Measurements from ENCODE around the gene RRBP1. TPM values are rescaled to one million over a fixed set of nuclear protein-coding genes. Genes with fewer than 3 reads are reported as not detected.

Gene RRBP1
- total RNA-seq, 2 donors from 2014 or later: 113 to 134 TPM

- DNase-seq (ENCODE audit: low spot score): no peak
- no peak for ATAC-seq
- H3K27ac Mint-ChIP-seq: peak overlapping the region in 1 of 2 donors; percentile 70
- H3K27me3 Mint-ChIP-seq: no peaks in the 10 kb centered on the region
- H3K36me3 Mint-ChIP-seq: no peaks in the 10 kb centered on the region
- no peaks in the 10 kb centered on the region for H3K9me3 Mint-ChIP-seq
- H3K4me3 Mint-ChIP-seq: no peak overlapping the region
- peaks cover 10 to 11% of the 10 kb centered on the region in 2 donors for H3K4me1 Mint-ChIP-seq (ENCODE audit: low read depth in 2 of 2)
Measured at GRCh38 chr20:17601957-17602356, 80.1 kb downstream of the RRBP1 start.

- Mint-ChIP-seq H3K4me1 (ENCODE audit: low read depth in 2 of 2) (peaks cover 28 to 39% of the 10 kb centered on the region in 2 donors), H3K27me3 (no peaks in the 10 kb centered on the region), H3K36me3 (peaks cover 2% of the 10 kb centered on the region), H3K9me3 (no peaks in the 10 kb centered on the region), H3K4me3 (no peak overlapping the region), H3K27ac (no peak overlapping the region)
- ATAC-seq: no peak
- no peak for DNase-seq (ENCODE audit: low spot score)
Measured at GRCh38 chr20:17598013-17598550, 84.0 kb downstream of the RRBP1 start.

- no peak for ATAC-seq
- DNase-seq (ENCODE audit: low spot score): no peak
- Mint-ChIP-seq H3K9me3 (no peaks in the 10 kb centered on the region), H3K27me3 (no peaks in the 10 kb centered on the region), H3K4me1 (ENCODE audit: low read depth in 2 of 2) (peaks cover 30 to 38% of the 10 kb centered on the region in 2 donors), H3K36me3 (peaks cover 6% of the 10 kb centered on the region), H3K27ac (no peak overlapping the region), H3K4me3 (no peak overlapping the region)
Measured at GRCh38 chr20:17595856-17596255, 86.2 kb downstream of the RRBP1 start.

GRCh38 chr20:17594443-17594842 is 87.6 kb downstream of the RRBP1 start:
- no peak for ATAC-seq
- Mint-ChIP-seq H3K4me3 (no peak overlapping the region), H3K4me1 (ENCODE audit: low read depth in 2 of 2) (peaks cover 33 to 42% of the 10 kb centered on the region in 2 donors), H3K36me3 (peaks cover 6% of the 10 kb centered on the region), H3K27ac (no peak overlapping the region), H3K9me3 (no peaks in the 10 kb centered on the region), H3K27me3 (no peaks in the 10 kb centered on the region)
- no peak for DNase-seq (ENCODE audit: low spot score)

GRCh38 chr20:17593902-17594301 is 88.1 kb downstream of the RRBP1 start:
- peaks cover 33 to 42% of the 10 kb centered on the region in 2 donors for H3K4me1 Mint-ChIP-seq (ENCODE audit: low read depth in 2 of 2)
- no peaks in the 10 kb centered on the region for H3K9me3 Mint-ChIP-seq
- ATAC-seq (no peak), DNase-seq (ENCODE audit: low spot score) (no peak)
- H3K27ac Mint-ChIP-seq: no peak overlapping the region
- no peak overlapping the region for H3K4me3 Mint-ChIP-seq
- peaks cover 6% of the 10 kb centered on the region for H3K36me3 Mint-ChIP-seq
- H3K27me3 Mint-ChIP-seq: no peaks in the 10 kb centered on the region

- no peaks in the 10 kb centered on the region for H3K27me3 Mint-ChIP-seq
- no peak overlapping the region for H3K4me3 Mint-ChIP-seq
- H3K9me3 Mint-ChIP-seq: no peaks in the 10 kb centered on the region
- DNase-seq (ENCODE audit: low spot score) (no peak), ATAC-seq (no peak)
- H3K4me1 Mint-ChIP-seq (ENCODE audit: low read depth in 2 of 2): peaks cover 23 to 25% of the 10 kb centered on the region in 2 donors
- no peak overlapping the region for H3K27ac Mint-ChIP-seq
- peaks cover 6% of the 10 kb centered on the region for H3K36me3 Mint-ChIP-seq
Measured at GRCh38 chr20:17590245-17590644, 91.8 kb downstream of the RRBP1 start.

- Mint-ChIP-seq H3K27ac (no peak overlapping the region), H3K9me3 (no peaks in the 10 kb centered on the region), H3K4me1 (ENCODE audit: low read depth in 2 of 2) (peaks cover 22 to 24% of the 10 kb centered on the region in 2 donors), H3K36me3 (peaks cover 6% of the 10 kb centered on the region), H3K4me3 (no peak overlapping the region), H3K27me3 (no peaks in the 10 kb centered on the region)
- DNase-seq (ENCODE audit: low spot score) (no peak), ATAC-seq (no peak)
Measured at GRCh38 chr20:17589161-17589834, 92.7 kb downstream of the RRBP1 start.

- Mint-ChIP-seq H3K9me3 (no peaks in the 10 kb centered on the region), H3K27ac (no peak overlapping the region), H3K4me3 (no peak overlapping the region), H3K4me1 (ENCODE audit: low read depth in 2 of 2) (peaks cover 16 to 17% of the 10 kb centered on the region in 2 donors), H3K36me3 (peaks cover 2% of the 10 kb centered on the region), H3K27me3 (no peaks in the 10 kb centered on the region)
- no peak for DNase-seq (ENCODE audit: low spot score)
- no peak for ATAC-seq
Measured at GRCh38 chr20:17587824-17588223, 94.2 kb downstream of the RRBP1 start.

GRCh38 chr20:17587148-17587547 is 94.9 kb downstream of the RRBP1 start:
- Mint-ChIP-seq H3K9me3 (no peaks in the 10 kb centered on the region), H3K4me3 (no peak overlapping the region), H3K4me1 (ENCODE audit: low read depth in 2 of 2) (peaks cover 14 to 20% of the 10 kb centered on the region in 2 donors), H3K27me3 (no peaks in the 10 kb centered on the region), H3K27ac (no peak overlapping the region), H3K36me3 (no peaks in the 10 kb centered on the region)
- no peak for ATAC-seq
- DNase-seq (ENCODE audit: low spot score): no peak

GRCh38 chr20:17586250-17586649 is 95.8 kb downstream of the RRBP1 start:
- no peak overlapping the region for H3K4me3 Mint-ChIP-seq
- no peaks in the 10 kb centered on the region for H3K36me3 Mint-ChIP-seq

GRCh38 chr20:17584689-17585088 is 97.4 kb downstream of the RRBP1 start:
- H3K4me1 Mint-ChIP-seq (ENCODE audit: low read depth in 2 of 2): peaks cover 28 to 29% of the 10 kb centered on the region in 2 donors

More at GRCh38 chr20:17586250-17586649, 95.8 kb downstream of the RRBP1 start:
- H3K4me1 Mint-ChIP-seq (ENCODE audit: low read depth in 2 of 2): peaks cover 18 to 20% of the 10 kb centered on the region in 2 donors
- DNase-seq (ENCODE audit: low spot score) (no peak), ATAC-seq (no peak)
- H3K27me3 Mint-ChIP-seq: no peaks in the 10 kb centered on the region
- H3K9me3 Mint-ChIP-seq: no peaks in the 10 kb centered on the region
- no peak overlapping the region for H3K27ac Mint-ChIP-seq

GRCh38 chr20:17583126-17583525 is 98.9 kb downstream of the RRBP1 start:
- no peaks in the 10 kb centered on the region for H3K36me3 Mint-ChIP-seq
- no peak overlapping the region for H3K4me3 Mint-ChIP-seq
- ATAC-seq (no peak), DNase-seq (ENCODE audit: low spot score) (no peak)
- no peak overlapping the region for H3K27ac Mint-ChIP-seq
- H3K4me1 Mint-ChIP-seq (ENCODE audit: low read depth in 2 of 2): peaks cover 35 to 40% of the 10 kb centered on the region in 2 donors
- H3K27me3 Mint-ChIP-seq: no peaks in the 10 kb centered on the region
- no peaks in the 10 kb centered on the region for H3K9me3 Mint-ChIP-seq

More at GRCh38 chr20:17584689-17585088, 97.4 kb downstream of the RRBP1 start:
- Mint-ChIP-seq H3K9me3 (no peaks in the 10 kb centered on the region), H3K27ac (no peak overlapping the region), H3K36me3 (no peaks in the 10 kb centered on the region), H3K4me3 (no peak overlapping the region), H3K27me3 (no peaks in the 10 kb centered on the region)
- no peak for ATAC-seq
- no peak for DNase-seq (ENCODE audit: low spot score)

GRCh38 chr20:17580895-17581294 is 101.1 kb downstream of the RRBP1 start:
- no peaks in the 10 kb centered on the region for H3K36me3 Mint-ChIP-seq
- peak overlapping the region; percentile 1 for H3K4me3 Mint-ChIP-seq
- no peaks in the 10 kb centered on the region for H3K9me3 Mint-ChIP-seq
- ATAC-seq (peak; percentile 69 to 73), DNase-seq (ENCODE audit: low spot score) (no peak)
- peak overlapping the region; percentile 33 to 60 for H3K27ac Mint-ChIP-seq
- no peaks in the 10 kb centered on the region for H3K27me3 Mint-ChIP-seq
- peaks cover 32 to 40% of the 10 kb centered on the region in 2 donors for H3K4me1 Mint-ChIP-seq (ENCODE audit: low read depth in 2 of 2)

- DNase-seq (ENCODE audit: low spot score) (no peak), ATAC-seq (peak in 1 of 2 donors; percentile 66)
- Mint-ChIP-seq H3K4me1 (ENCODE audit: low read depth in 2 of 2) (peaks cover 27 to 40% of the 10 kb centered on the region in 2 donors), H3K27ac (peak overlapping the region in 1 of 2 donors; percentile 60), H3K36me3 (no peaks in the 10 kb centered on the region), H3K27me3 (no peaks in the 10 kb centered on the region), H3K9me3 (no peaks in the 10 kb centered on the region), H3K4me3 (no peak overlapping the region)
Measured at GRCh38 chr20:17579369-17580039, 102.5 kb downstream of the RRBP1 start.
